Epithelial cell of proximal tubule (primary cell): ENCODE data around the gene MAML2. TPM values are rescaled to one million over a fixed set of nuclear protein-coding genes. Genes with fewer than 3 reads are reported as not detected.
A peak's percentile ranks its signal among the peaks of the same experiment; 100 is the strongest.

Source experiments
- DNase-seq: peaks from one replicate; pipeline ENCODE4 v3.0.0-alpha.2; 2011; ENCODE audit warnings: low read depth
- H3K4me3 ChIP-seq: 2 replicates; pipeline ENCODE4 v1.5.1; 2011; ENCODE audit warnings: low read depth, mild to moderate bottlenecking, low read length
- total RNA-seq: library from RNA; depleted of rRNA; stranded (reverse); fragments of >200 nt; gene quantifications from 2 replicates; pipeline ENCODE4 v1.2.3, GENCODE V29; 2015
- TF ChIP-seq, protein P1 (sequence below): conservative IDR thresholded peaks from 2 replicates; pipeline ENCODE4 v1.5.1; 2012; ENCODE audit warnings: low read depth, mild to moderate bottlenecking, low read length

Gene MAML2
- total RNA-seq, 1 donor from 2014 or later: 5.1 TPM

DNA sequence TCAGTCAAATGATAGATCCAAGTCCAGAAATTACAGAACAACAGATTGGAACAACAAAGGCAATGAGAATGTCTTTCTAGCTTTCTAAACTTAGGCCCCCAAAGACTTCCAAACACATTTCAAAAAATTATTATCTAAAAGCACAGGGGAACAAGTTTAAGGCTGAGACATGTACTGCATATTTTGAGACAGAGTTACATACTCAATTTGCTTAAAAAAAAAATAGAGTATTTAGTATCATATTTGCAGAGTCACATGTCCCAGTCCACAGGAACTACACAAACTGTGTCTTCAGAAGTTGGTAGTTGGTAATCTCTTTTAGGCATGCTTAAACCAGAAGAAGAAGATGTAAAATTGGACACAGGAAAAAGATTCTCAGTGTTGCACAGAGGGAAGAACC is 127.2 kb downstream of the MAML2 start:
- H3K4me3 ChIP-seq: peak overlapping the region; percentile 4
- TF ChIP-seq, protein P1, sequence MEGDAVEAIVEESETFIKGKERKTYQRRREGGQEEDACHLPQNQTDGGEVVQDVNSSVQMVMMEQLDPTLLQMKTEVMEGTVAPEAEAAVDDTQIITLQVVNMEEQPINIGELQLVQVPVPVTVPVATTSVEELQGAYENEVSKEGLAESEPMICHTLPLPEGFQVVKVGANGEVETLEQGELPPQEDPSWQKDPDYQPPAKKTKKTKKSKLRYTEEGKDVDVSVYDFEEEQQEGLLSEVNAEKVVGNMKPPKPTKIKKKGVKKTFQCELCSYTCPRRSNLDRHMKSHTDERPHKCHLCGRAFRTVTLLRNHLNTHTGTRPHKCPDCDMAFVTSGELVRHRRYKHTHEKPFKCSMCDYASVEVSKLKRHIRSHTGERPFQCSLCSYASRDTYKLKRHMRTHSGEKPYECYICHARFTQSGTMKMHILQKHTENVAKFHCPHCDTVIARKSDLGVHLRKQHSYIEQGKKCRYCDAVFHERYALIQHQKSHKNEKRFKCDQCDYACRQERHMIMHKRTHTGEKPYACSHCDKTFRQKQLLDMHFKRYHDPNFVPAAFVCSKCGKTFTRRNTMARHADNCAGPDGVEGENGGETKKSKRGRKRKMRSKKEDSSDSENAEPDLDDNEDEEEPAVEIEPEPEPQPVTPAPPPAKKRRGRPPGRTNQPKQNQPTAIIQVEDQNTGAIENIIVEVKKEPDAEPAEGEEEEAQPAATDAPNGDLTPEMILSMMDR: no peak
- DNase-seq: no peak

DNA sequence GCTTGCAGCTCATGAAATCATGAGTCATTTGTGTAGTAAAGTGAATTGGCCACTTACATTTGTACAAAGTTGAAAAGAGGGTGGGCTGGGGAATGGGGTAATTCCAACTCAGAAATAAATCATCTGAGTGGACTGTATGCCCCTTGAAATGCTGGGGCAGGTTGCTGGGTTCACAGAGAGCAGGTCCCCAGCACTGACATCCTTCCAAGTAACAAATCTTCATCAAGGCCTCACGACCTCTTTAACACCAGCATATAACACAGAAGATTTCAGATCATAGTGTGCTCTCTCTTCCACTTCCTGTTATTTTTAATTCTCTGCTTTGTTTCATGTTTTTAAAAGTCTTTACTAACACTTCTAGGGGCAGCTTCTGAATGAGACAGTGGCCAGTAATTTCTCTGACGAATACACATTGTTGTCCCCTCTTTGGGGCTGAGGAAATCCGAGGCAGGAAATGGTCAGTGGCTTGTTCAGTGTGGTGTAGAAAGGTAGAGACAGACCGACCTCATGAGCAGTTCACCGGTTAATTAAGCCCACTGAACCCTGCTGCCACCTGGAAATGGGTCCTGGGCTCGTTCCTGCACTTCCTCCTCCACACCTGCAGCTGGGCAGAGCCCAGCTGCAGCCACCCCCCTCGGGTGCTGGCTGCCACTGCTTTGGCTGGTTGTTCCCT is 127.7 kb downstream of the MAML2 start:
- peak; percentile 52 for DNase-seq
- peak overlapping the region; percentile 4 for H3K4me3 ChIP-seq
- TF ChIP-seq, protein P1: no peak

DNA sequence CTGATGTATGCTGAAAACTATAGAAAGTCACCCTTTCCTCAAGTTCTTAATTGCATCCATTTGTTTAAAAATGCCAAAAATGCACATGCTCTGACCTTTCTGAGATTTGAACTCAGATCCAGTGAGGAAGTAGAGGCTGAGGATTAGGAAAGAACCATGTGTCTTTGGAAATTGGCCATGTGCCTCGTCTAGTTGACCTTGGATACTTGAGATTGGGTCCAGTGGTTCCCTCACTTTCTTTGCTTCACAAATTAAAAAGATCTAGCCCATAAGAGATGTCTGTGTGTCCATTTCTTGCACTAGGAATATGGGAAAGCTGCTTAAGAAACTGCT is 128.3 kb downstream of the MAML2 start:
- peak; percentile 45 for DNase-seq
- H3K4me3 ChIP-seq: no peak overlapping the region
- TF ChIP-seq, protein P1: no peak

- H3K4me3 ChIP-seq: no peak overlapping the region
- TF ChIP-seq, protein P1: no peak
- DNase-seq: no peak
Measured at GRCh38 chr11:96213500-96213899, 129.5 kb downstream of the MAML2 start.

DNA sequence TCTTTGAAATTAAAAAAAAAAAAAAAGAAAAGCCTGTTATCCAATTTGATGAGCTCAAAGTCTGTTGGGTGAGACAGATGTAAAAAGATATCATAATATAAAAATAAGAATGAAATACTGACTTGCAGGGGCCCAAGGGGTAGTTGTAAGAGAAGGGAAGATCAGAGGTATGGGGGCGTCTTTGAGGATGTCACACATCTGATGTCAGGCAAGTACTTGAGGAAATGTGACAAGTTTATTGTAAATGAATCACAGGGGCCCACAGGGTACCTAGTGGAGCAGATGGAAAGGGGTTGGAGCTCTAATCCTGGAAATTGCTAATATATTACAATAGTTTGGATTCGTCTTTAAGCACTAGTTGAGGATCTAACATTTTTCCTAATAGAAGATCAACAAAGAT is 131.6 kb downstream of the MAML2 start:
- no peak overlapping the region for H3K4me3 ChIP-seq
- TF ChIP-seq, protein P1: no peak
- no peak for DNase-seq

DNA sequence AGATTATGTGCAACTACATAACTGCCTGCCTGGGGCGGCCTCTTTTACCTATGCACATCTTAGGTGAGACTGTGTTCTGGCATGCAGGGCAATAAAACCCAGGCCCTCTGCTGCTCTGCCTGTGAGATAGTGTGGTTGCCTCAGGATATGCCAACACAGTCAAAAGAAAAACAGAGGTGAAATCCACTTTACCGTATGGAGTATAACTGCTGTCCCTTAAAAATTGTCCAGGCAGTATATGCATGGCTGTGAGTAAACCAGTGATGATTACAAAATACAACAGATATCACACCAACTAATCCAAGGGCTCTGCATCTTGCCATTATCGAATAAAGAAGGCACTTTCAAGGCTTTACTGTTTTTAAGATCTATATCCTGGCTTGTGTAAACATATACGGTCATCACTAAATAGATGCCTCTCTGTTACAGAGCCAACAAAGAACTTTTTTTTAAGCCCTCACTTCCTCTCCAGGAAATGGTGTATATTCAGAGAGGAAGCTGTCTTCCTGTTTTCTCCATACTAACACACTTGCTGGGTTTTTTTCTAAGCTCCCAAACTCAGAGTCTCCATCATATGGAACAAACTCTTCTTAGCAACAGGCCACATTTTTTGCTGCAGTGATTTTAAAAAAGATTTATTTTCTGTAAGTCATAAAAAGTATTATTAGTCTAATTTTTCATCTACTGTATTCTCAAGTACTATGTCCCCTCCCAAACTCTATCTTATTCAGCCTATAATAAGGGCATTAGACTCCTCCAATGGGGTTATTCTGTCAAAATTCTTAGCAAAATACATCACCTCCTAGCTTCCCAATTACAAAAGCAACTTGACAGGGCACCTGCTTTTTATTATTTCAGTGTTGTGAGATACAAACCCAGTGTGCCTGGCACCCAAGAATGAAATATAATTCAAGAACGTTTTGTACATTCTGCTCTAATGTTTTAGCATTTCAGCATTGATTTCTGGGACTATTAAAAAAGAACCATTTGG is 135.2 kb downstream of the MAML2 start:
- TF ChIP-seq, protein P1: no peak

More for the DNA sequence above, 135.2 kb downstream of the MAML2 start:
- no peak overlapping the region for H3K4me3 ChIP-seq
- no peak for DNase-seq
